GM12878 (cell line): ENCODE results near the gene PCDHGB6. TPM values are rescaled to one million over a fixed set of nuclear protein-coding genes. Genes with fewer than 3 reads are reported as not detected.

Experiments used
- ATAC-seq: fragments of 200-7000 bp; cut with Tn5 transposase; 3 replicates; pipeline ENCODE4 v1.9.1; 2020; ENCODE audit warnings: mild to moderate bottlenecking, moderate library complexity
- BruUV-seq: library from RNA; stranded (reverse); fragments of 400-500 nt; replicated peaks from 2 replicates; lab custom pipeline; 2021; lab: Mats Ljungman, UMichigan
- CTCF ChIA-PET: fragments of 300-600 bp; sonication (Branson Sonifier 250); formaldehyde crosslinking; extraction: SDS; loops from one replicate; lab custom pipeline; 2021; ENCODE audit warnings: inconsistent platforms; lab: Yijun Ruan, JAX
- POLR2A ChIA-PET: fragments of 350-600 bp; formaldehyde crosslinking; extraction: SDS; loops from one replicate; lab custom pipeline; 2021; ENCODE audit warnings: inconsistent platforms; lab: Charles Lee
- RAD21 ChIA-PET: fragments of 300-600 bp; sonication (Branson Sonifier 250); formaldehyde crosslinking; loops from one replicate; lab custom pipeline; 2023; ENCODE audit warnings: antibody characterized with exemption; ENCODE audit not compliant: unreplicated experiment; lab: Charles Lee
- SMC1A ChIA-PET: fragments of 300-600 bp; sonication (Branson Sonifier 250); formaldehyde crosslinking; loops from one replicate; lab custom pipeline; 2023; ENCODE audit not compliant: unreplicated experiment, uncharacterized antibody; lab: Charles Lee
- DNase-seq: peaks from one replicate; pipeline ENCODE4 v3.0.0-alpha.2; 2011; ENCODE audit warnings: low read depth, low spot score
- FAIRE-seq: peaks from 3 replicates; lab custom pipeline; 2011; peaks lifted over from hg19 to GRCh38; lab: Jason Lieb, UNC
- H2AFZ ChIP-seq: 2 replicates; pipeline ENCODE4 v1.6.0; 2011; ENCODE audit warnings: low read depth, low read length, control low read depth; ENCODE audit not compliant: control insufficient read depth
- H3K27ac ChIP-seq: 2 replicates; pipeline ENCODE4 v1.5.1; 2011; ENCODE audit warnings: control low read depth; ENCODE audit not compliant: control insufficient read depth, insufficient read depth
- H3K27me3 ChIP-seq, 2 experiments: replicated peaks in 1 of 2; 2 replicates each; pipeline versions ENCODE4 v1.6.0 to v1.6.1; 2011; ENCODE audit warnings: low read length in 1 of 2; ENCODE audit not compliant: control insufficient read depth in 2 of 2, insufficient read depth in 2 of 2
- H3K36me3 ChIP-seq, 2 experiments: 2 replicates each; pipeline ENCODE4 v1.5.1; 2011; ENCODE audit warnings: low read length in 1 of 2; ENCODE audit not compliant: control insufficient read depth in 2 of 2, insufficient read depth in 2 of 2
- H3K4me1 ChIP-seq: 2 replicates; pipeline ENCODE4 v1.6.1; 2011; ENCODE audit warnings: mild to moderate bottlenecking, low read length, moderate library complexity, mixed read lengths; ENCODE audit not compliant: control insufficient read depth, insufficient read depth
- H3K4me2 ChIP-seq: 2 replicates; pipeline ENCODE4 v1.6.0; 2011; ENCODE audit warnings: control low read depth; ENCODE audit not compliant: control insufficient read depth, insufficient read depth
- H3K4me3 ChIP-seq: fragments of 200-600 bp; sonication (generic); 2 replicates; pipeline ENCODE4 v1.5.1; 2016
- H3K79me2 ChIP-seq: 2 replicates; pipeline ENCODE4 v1.6.0; 2011; ENCODE audit warnings: low read length; ENCODE audit not compliant: control insufficient read depth, insufficient read depth
- H3K9ac ChIP-seq: 2 replicates; pipeline ENCODE4 v1.8.0; 2011; ENCODE audit warnings: low read length, control low read depth, mixed read lengths; ENCODE audit not compliant: control insufficient read depth, insufficient read depth
- H3K9me3 ChIP-seq: replicated peaks from 3 replicates; pipeline ENCODE4 v1.5.1; 2011; ENCODE audit warnings: mild to moderate bottlenecking, low read length; ENCODE audit not compliant: control insufficient read depth, insufficient read depth
- H4K20me1 ChIP-seq: 2 replicates; pipeline ENCODE4 v1.6.0; 2011; ENCODE audit not compliant: control insufficient read depth, insufficient read depth
- RAD21 ChIP-seq: IDR thresholded peaks from 2 replicates; pipeline ENCODE4 v1.6.1; 2011; ENCODE audit warnings: mild to moderate bottlenecking, low read depth, low read length, moderate library complexity; ENCODE audit not compliant: insufficient read depth
- YY1 ChIP-seq: IDR thresholded peaks from 2 replicates; pipeline ENCODE4 v1.6.1; 2011; ENCODE audit warnings: low read depth, mild to moderate bottlenecking, low read length
- WGBS: methylation state at CpG from one replicate; pipeline ENCODE4 v1.1.6; 2016; ENCODE audit warnings: low lambda C conversion rate; ENCODE audit not compliant: insufficient replicate concordance, insufficient coverage; ENCODE audit errors: missing lambda C conversion rate; 5-methylcytosine and 5-hydroxymethylcytosine counted together
- in situ Hi-C: fragments of 300-500 bp; cut with MboI; formaldehyde crosslinking; loops from 9 replicates; pipeline ENCODE4 v1.14.3; 2018; ENCODE audit warnings: mixed read lengths
- intact Hi-C: fragments of 100-400 bp; cut with micrococcal nuclease; formaldehyde crosslinking; loops from one replicate; pipeline ENCODE4 v1.14.2; 2022; ENCODE audit not compliant: unreplicated experiment
- polyA plus RNA-seq, 11 experiments: library from polyadenylated mRNA; depleted of rRNA in 4 of 11; unstranded in 6 of 11; stranded (reverse) in 5 of 11; fragments of >200 nt; fragmentation: Nextera tagmentation in 4 of 11; fragmentation: Illumina TruSeq in 1 of 11; extraction: Ambion mirVana in 4 of 11; extraction: Trizol in 1 of 11; gene quantifications; 1 replicate in 1 of 11; 2 replicates in 10 of 11; pipeline versions ENCODE4 v1.2.1 to v1.2.3, GENCODE V29; 2011 to 2016; ENCODE audit warnings: inconsistent platforms in 2 of 11, missing spikeins in 2 of 11, low read depth in 1 of 11
- total RNA-seq, 4 experiments: library from RNA; depleted of rRNA in 3 of 4; stranded (reverse); fragments of >200 nt in 3 of 4; fragmentation: Illumina TruSeq in 1 of 4; extraction: Trizol in 1 of 4; gene quantifications; 2 replicates each; pipeline versions ENCODE4 v1.2.1 to v1.2.3, GENCODE V29; 2013 to 2021
- TF ChIP-seq, protein P1 (sequence below), 3 experiments: IDR thresholded peaks in 2 of 3; conservative IDR thresholded peaks in 1 of 3; 2 replicates each; pipeline ENCODE4 v1.5.1; 2011; ENCODE audit warnings: low read depth in 3 of 3, low read length in 3 of 3, mild to moderate bottlenecking in 3 of 3, control low read depth in 2 of 3, moderate library complexity in 2 of 3, inconsistent platforms in 1 of 3, mixed read lengths in 1 of 3; ENCODE audit not compliant: control insufficient read depth in 2 of 3, insufficient read depth in 1 of 3; ENCODE audit errors: extremely low read depth in 1 of 3

Gene PCDHGB6
- total and polyA plus RNA-seq, 10 of the 15 experiments (the other 5 are each of a cell fraction or from before 2014, with no cell fraction given): 0.07 to 1.0 (median 0.31) TPM

DNA sequence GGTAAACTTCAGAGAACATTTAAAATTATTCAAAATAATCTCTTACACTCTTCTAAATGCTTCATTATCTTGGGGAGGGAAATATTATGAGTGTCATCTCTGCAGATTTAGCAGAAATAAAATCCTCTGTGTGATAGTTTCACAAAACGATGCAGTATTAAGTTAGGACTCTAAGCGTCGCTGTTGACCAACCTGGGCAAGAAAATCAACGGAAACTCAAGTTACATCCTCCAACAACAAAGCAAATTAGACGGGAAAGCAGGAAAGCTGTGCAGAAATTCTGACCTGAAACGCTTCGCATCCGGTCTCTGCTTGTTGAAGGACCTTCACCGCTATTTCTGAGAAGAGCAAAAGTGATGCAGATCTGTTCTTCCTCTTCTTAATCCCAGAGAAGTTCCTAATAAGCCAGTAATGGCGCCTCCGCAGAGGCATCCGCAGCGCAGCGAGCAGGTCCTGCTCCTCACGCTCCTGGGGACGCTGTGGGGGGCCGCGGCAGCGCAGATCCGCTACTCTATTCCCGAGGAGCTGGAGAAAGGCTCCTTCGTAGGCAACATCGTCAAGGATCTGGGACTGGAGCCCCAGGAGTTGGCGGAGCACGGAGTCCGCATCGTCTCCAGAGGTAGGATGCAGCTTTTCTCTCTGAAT, 34.0 kb upstream of the PCDHGB6 start, which contains the start of gene PCDHGA6:
Gene PCDHGA6 (plus strand): TSS at position 219 of the 645 bp plus-strand sequence. CDS start 193 bp downstream, at position 412.
- Histone ChIP-seq H3K4me3 (no peak within 1 kb of the TSS), H3K27ac (no peak within 1 kb of the TSS), H3K79me2 (no peaks in the 10 kb centered on the region), H3K27me3 (no peaks in the 10 kb centered on the region), H3K9me3 (peaks cover 17% of the 10 kb centered on the region; the same call in 2 of the 3 replicates), H3K4me2 (no peak within 1 kb of the TSS), H3K4me1 (no peaks in the 10 kb centered on the region), H3K36me3 (no peaks in the 10 kb centered on the region), H4K20me1 (no peaks in the 10 kb centered on the region), H2AFZ (no peak within 1 kb of the TSS; the same call in 1 of the 2 replicates), H3K9ac (no peak within 1 kb of the TSS)
- 79% methylated on average over 26 of the region's 27 CpGs for WGBS
- TF ChIP-seq RAD21 (peak; percentile 51), YY1 (no peak)
- TF ChIP-seq, protein P1, sequence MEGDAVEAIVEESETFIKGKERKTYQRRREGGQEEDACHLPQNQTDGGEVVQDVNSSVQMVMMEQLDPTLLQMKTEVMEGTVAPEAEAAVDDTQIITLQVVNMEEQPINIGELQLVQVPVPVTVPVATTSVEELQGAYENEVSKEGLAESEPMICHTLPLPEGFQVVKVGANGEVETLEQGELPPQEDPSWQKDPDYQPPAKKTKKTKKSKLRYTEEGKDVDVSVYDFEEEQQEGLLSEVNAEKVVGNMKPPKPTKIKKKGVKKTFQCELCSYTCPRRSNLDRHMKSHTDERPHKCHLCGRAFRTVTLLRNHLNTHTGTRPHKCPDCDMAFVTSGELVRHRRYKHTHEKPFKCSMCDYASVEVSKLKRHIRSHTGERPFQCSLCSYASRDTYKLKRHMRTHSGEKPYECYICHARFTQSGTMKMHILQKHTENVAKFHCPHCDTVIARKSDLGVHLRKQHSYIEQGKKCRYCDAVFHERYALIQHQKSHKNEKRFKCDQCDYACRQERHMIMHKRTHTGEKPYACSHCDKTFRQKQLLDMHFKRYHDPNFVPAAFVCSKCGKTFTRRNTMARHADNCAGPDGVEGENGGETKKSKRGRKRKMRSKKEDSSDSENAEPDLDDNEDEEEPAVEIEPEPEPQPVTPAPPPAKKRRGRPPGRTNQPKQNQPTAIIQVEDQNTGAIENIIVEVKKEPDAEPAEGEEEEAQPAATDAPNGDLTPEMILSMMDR (IDR thresholded peaks at IDR 0.05 in 2 of 3, conservative IDR thresholded peaks at IDR 0.05 in 1 of 3; ENCODE audit: control insufficient read depth in 2 of 3, extremely low read depth in 1 of 3, insufficient read depth in 1 of 3, low read depth in 3 of 3, low read length in 3 of 3): peak in 1 of 3 experiments; percentile 32; a peak in 3 of 6 replicates
- no peak for FAIRE-seq
- ChIA-PET RAD21 (no interaction called here), CTCF (interaction anchor here (0.9 to 1.3 kb wide), 3 partner anchors 47 to 190 kb away, joined by 3 to 6 read pairs (median 3); partner anchors contain the start of gene PCDHGA11), POLR2A (no interaction called here), SMC1A (interaction anchor here (0.8 kb wide), 1 partner anchor 23 kb away, joined by 5 read pairs; no protein-coding TSS in a partner anchor)
- intact Hi-C loops (no loop called here), in situ Hi-C loops (no loop called here)
- DNase-seq: no peak
- no TSS peak for BruUV-seq
- no peak for ATAC-seq
